ENCODE data around the gene AGPAT3.

The AGPAT3 gene

GRCh38 chr21:43880111-43880985, 15.3 kb downstream of the AGPAT3 start:
- Histone ChIP-seq H3K36me3 (ENCODE audit: control insufficient read depth, insufficient read depth, low read length) (no peaks in the 10 kb centered on the region), H3K79me2 (peaks cover 19% of the 10 kb centered on the region), H3K27me3 (ENCODE audit: control insufficient read depth, insufficient read depth, low read length) (no peaks in the 10 kb centered on the region), H3K4me3 (ENCODE audit: low read depth, low read length) (no peak overlapping the region), H3K4me1 (peaks cover 2% of the 10 kb centered on the region), H3K27ac (peak overlapping the region; percentile 44), H3K9ac (no peak overlapping the region), H3K4me2 (ENCODE audit: low read length) (no peak overlapping the region), H3K9me3 (ENCODE audit: control insufficient read depth, low read length) (no peaks in the 10 kb centered on the region), H2AFZ (no peak overlapping the region)
- TF ChIP-seq CTCF (IDR thresholded peaks at IDR 0.05): no peak

GRCh38 chr21:43881283-43881682, 16.3 kb downstream of the AGPAT3 start:
- Histone ChIP-seq H3K9ac (no peak overlapping the region), H3K4me2 (ENCODE audit: low read length) (no peak overlapping the region), H3K4me3 (ENCODE audit: low read depth, low read length) (no peak overlapping the region), H3K36me3 (ENCODE audit: control insufficient read depth, insufficient read depth, low read length) (no peaks in the 10 kb centered on the region), H3K4me1 (peaks cover 2% of the 10 kb centered on the region), H3K27me3 (ENCODE audit: control insufficient read depth, insufficient read depth, low read length) (no peaks in the 10 kb centered on the region), H3K9me3 (ENCODE audit: control insufficient read depth, low read length) (no peaks in the 10 kb centered on the region), H3K79me2 (peaks cover 20% of the 10 kb centered on the region), H3K27ac (no peak overlapping the region), H2AFZ (no peak overlapping the region)
- no peak for TF ChIP-seq CTCF (IDR thresholded peaks at IDR 0.05)

- H3K27ac ChIP-seq: no peak overlapping the region
- no peak overlapping the region for H3K9ac ChIP-seq
- H3K4me1 ChIP-seq: peaks cover 2% of the 10 kb centered on the region
- H3K36me3 ChIP-seq (ENCODE audit: control insufficient read depth, insufficient read depth, low read length): no peaks in the 10 kb centered on the region
- no peak overlapping the region for H3K4me3 ChIP-seq (ENCODE audit: low read depth, low read length)
- no peak overlapping the region for H3K4me2 ChIP-seq (ENCODE audit: low read length)
- no peaks in the 10 kb centered on the region for H3K27me3 ChIP-seq (ENCODE audit: control insufficient read depth, insufficient read depth, low read length)
- no peaks in the 10 kb centered on the region for H3K9me3 ChIP-seq (ENCODE audit: control insufficient read depth, low read length)
- TF ChIP-seq CTCF (IDR thresholded peaks at IDR 0.05): no peak
- peaks cover 26% of the 10 kb centered on the region for H3K79me2 ChIP-seq
- H2AFZ ChIP-seq: no peak overlapping the region
These were observed 16.9 kb downstream of the AGPAT3 start for GRCh38 chr21:43881935-43882334.

GRCh38 chr21:43882952-43883545, 18.0 kb downstream of the AGPAT3 start:
- H3K4me1 ChIP-seq: peaks cover 2% of the 10 kb centered on the region
- no peak for TF ChIP-seq CTCF (IDR thresholded peaks at IDR 0.05)
- H3K27me3 ChIP-seq (ENCODE audit: control insufficient read depth, insufficient read depth, low read length): no peaks in the 10 kb centered on the region
- H2AFZ ChIP-seq: no peak overlapping the region
- no peak overlapping the region for H3K4me3 ChIP-seq (ENCODE audit: low read depth, low read length)
- H3K4me2 ChIP-seq (ENCODE audit: low read length): no peak overlapping the region
- no peaks in the 10 kb centered on the region for H3K9me3 ChIP-seq (ENCODE audit: control insufficient read depth, low read length)
- H3K27ac ChIP-seq: no peak overlapping the region
- no peaks in the 10 kb centered on the region for H3K36me3 ChIP-seq (ENCODE audit: control insufficient read depth, insufficient read depth, low read length)
- peaks cover 25% of the 10 kb centered on the region for H3K79me2 ChIP-seq
- no peak overlapping the region for H3K9ac ChIP-seq

Data from parathyroid adenoma (tissue), 2 donors.